Stimulated activated CD8-positive, alpha-beta memory T cell treated with anti-CD3 and anti-CD28 coated beads, Interleukin-7, amount 100 ng/mL, for 4 hours (primary cell): Measurements from ENCODE around the gene KCNQ1OT1.

Experiments used
- DNase-seq, 2 donors: peaks; one replicate each; pipeline ENCODE4 v3.0.0-alpha.2; 2020; ENCODE audit warnings: low read depth in 2 of 2

The KCNQ1OT1 gene

GRCh38 chr11:2719831-2720590, 20.2 kb upstream of the KCNQ1OT1 start:
- DNase-seq: no peak

DNA sequence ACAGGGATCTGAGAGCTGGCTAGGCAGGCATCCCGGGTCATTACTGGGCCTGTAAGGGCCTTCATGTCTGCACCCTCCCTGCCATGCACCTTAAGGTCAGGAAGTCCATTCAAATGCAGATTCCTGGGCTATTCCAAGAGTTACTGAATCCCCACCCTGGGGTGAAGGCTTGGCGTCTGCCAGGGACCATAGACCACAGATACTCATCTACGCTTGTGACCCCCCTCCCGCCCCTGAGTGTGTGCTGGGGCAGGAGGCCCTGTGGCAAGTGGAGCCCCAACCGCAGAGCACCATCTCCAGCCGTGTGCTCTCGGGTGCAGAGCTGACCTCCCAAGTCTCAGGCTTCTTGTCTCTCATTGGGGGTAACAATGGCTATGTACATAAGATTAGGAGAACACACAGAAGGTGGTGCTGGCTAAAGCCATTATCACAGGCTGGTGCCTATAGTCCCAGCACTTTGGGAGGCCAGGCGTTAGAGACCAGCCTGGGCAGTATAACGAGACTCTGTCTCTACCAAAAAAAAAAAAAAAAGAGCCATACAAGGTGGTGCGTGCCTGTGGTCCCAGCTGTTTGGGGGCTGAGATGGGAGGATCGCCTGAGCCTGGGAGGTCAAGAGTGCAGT, 19.1 kb upstream of the KCNQ1OT1 start:
- no peak for DNase-seq

DNA sequence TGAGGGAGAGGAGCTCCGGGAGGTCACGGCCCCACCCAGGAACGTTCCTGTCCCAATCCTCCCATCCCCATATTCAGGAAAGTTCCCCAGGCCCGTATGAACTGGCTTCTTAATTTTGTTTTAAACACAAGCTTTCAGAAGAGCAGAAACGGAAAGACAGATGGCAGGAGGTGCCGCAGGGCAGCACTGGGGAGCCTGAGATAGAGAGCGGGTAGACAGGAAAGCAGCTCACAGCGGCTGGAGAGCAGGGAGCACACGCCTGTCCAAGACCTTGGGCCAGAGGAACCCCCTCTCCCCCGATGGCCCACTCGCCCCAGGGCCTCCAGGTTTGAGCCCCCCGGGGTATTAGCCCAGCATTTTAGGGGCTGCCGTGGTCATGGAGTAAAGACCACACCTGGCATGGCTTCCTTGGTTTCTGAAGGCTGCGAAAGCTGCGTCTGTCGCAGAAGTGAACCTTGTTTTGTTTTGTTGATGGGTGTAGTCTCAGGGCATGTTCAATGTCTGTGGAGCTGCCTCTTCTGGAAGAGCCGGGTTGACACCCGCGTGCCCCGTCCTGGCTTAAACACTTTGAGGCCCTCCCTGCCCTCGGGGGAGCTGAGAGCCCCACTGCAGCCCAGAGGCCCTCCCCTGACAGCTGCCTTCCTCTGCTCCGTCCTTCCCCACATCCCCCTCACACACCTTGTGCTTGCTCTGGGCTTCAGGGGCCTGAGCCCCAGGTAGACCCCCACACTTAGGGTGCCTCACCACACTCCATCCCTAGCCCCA, 17.9 kb upstream of the KCNQ1OT1 start:
- no peak for DNase-seq

DNA sequence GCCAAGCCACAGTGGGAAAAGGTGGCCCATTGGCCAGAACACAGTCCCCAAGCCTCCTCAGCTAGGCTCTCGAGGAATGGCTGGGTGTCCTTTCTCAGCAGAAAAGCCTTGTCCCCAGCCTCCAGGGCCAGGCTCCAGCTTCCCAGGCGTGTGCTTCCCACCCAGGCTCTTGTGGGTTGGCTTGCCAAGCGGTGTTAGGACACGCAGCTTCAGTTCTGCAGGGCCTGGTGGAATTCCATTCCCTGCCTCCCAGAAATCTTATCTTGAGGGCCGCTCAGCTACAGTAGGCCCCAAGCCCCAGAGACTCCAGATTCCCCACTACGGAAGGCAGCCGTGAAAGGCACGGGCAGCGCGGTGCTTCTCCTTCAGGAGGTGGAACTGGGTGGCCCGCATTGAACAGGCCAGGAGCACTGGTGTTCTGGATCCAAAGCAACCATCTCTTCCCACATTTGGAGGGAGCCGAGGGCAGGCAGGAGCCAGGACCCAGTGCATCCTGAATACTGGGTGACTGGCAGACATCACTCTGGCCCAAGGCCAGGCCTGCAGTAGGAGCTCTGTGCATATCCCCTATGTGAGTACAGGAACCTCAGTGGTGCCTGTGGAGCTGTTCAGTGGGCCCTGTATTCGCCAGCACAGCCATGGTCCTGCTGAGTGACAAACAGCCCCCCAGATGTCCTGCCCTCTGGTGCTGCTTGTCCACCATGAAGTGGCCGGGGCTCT, 16.7 kb upstream of the KCNQ1OT1 start:
- no peak for DNase-seq

- DNase-seq: no peak
Observed at GRCh38 chr11:2715716-2716350, 16.0 kb upstream of the KCNQ1OT1 start.

DNA sequence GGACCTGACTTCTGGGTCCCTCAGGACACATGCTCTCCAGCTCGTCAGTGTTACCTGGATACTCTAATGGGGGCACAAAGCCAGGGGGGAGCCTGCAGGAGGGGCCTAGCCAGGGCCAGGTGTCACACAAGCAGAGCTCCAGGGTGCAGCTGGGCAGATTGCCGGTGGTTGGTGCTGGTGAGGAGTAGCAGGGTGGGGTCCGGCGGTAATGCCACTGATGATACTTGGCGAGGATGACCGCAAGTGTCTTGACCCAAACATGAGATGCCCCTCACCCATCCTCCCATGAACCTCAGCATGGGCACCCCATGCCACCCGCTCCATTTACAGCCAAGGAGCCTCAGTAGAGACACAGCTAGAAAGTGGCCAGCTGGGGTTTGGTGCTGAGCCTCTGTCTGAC, 15.1 kb upstream of the KCNQ1OT1 start:
- DNase-seq: no peak

DNA sequence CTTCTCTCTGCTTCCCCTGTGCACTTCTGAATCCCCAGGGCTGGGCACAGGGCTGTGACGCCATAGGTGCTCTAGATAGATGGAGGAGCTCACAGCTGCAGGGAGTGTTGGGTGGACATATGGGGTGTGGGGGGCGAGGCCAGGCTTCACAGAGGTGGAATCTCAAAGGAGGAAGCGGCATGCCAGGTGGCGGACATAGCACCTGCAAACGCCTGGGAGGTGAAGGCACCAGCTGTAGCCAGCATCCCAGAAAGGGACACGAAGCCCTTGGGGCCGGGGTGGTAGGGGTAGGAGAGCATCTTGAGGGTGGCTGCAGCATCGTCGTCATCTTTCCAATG, 14.6 kb upstream of the KCNQ1OT1 start:
- DNase-seq: no peak

DNA sequence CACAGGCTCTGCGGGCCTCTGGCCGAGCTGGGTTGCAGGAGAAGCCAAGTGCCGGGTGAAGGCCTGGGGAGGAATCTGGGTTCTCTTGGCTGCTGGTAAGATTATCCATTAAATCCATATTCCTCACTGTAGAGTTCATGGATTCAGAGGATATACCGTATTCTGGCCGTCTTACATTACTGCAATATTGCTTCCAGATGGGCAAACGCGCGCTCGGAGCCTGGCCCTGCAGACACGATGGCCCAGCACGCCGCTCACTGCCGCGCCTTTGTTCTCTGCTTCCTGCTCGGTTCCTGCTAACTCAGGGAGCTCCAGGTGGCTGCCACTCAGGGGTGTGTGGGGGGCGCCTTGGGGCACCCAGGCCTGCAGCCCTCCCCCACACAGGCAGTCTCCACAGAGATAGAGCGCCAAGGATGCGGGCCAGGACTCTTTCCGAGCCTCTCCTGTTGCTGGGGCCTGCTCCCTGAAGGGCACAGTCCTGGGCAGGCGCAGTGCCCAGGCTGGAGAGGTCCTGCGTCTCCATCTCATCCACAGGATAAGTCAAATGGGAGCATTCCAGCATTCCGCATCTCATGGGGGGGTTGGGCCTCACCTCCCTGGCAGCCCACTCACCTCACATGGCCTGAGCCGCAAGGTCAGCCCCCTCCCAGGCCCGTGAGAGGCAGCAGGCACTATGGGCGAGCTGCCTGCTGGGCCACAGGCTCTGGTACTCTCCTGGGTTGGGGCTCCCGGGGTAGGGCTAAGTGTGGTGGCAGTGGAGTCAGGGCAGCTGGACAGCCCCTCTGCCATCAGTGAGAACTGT, 14.1 kb upstream of the KCNQ1OT1 start:
- no peak for DNase-seq

- no peak for DNase-seq
Observed at GRCh38 chr11:2713094-2713493, 13.3 kb upstream of the KCNQ1OT1 start.

DNA sequence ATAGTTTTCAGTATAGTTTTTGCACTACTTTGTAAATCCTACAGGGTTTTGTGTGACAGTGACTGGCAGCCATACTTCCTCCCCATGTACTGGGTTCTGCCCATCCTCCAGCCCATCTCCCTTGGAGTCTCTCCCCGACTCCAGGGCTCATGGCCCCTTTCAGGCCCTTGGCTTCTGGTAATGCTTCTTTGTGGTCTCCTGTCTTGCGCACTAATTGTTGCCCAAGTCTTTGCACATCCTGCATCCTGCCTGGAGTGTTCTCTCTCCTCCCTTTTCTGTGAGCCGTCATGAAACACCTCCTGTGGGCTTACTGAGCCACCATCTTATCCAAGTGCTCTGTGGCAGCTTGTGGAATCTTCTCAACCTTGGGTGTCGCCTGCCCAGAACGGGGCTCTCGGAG, 11.4 kb upstream of the KCNQ1OT1 start:
- DNase-seq: no peak

DNA sequence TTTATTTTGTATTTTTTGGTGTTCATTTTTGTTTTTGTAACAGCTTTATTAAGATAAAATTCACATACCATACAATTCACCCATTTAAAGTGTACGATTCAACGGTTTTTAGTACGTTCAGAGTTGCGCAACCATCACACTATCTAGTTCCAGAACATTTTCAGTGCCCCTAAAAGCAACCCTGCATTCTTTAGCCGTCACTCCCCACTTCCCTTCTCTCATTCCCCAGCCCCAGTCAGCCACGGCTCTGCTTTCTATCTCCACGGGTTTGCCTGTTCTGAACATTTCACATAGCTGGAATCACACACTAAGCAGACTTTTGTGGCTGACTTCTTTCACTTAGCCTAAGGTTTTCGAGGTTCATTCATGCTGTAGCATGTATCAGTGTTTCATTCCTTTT, 9.6 kb upstream of the KCNQ1OT1 start:
- no peak for DNase-seq

DNA sequence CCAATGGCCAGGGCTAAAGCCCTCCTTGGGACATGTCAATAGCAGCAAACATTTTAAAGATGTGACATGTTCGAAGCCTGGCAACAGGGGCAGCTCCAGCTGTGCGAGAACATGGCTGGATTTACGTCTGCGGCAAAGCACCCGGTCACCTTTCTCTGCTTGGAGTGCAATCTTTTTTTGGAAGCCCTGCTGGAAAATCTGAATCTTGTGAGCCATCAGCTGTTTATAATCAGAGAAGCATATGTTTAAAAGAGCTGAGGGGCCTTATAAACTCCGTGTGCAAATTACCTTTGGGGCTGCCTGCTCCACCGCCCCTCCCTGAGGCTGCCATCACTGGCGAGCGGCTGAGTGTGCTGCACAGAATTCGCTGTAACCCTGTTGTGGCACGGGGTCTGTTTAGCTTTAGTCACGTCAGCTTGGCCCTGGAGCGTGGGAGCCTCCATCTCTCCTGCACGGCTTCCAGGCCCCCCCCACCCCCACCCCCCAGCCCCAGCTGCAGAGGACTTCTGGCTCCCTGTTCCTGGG, 9.0 kb upstream of the KCNQ1OT1 start:
- DNase-seq: no peak

- no peak for DNase-seq
Observed at GRCh38 chr11:2708151-2708581, 8.4 kb upstream of the KCNQ1OT1 start.

- no peak for DNase-seq
Observed at GRCh38 chr11:2707736-2708135, 7.9 kb upstream of the KCNQ1OT1 start.

- no peak for DNase-seq
Observed at GRCh38 chr11:2706321-2706720, 6.5 kb upstream of the KCNQ1OT1 start.

- DNase-seq: no peak
Observed at GRCh38 chr11:2704896-2705606, 5.3 kb upstream of the KCNQ1OT1 start.

DNA sequence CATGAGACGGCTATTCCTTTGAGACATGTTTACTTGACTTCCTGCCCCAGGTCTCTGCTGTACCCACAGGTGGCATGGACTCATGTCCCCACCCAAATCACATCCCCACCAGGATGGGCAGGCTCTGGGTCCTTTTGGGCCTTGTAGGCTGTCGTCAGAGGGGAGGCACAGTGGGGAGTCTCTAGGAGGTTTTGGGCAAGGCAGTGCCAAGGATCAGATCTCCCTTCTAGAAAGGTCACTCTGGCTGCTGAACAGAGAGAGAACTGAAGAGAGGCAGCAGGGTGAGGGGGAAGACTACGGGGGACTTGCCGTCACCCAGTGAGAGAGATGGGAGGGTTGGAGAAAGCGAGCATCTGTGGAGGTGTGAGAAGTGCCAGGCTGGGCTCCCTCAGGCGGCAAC, 4.6 kb upstream of the KCNQ1OT1 start:
- DNase-seq: no peak

DNA sequence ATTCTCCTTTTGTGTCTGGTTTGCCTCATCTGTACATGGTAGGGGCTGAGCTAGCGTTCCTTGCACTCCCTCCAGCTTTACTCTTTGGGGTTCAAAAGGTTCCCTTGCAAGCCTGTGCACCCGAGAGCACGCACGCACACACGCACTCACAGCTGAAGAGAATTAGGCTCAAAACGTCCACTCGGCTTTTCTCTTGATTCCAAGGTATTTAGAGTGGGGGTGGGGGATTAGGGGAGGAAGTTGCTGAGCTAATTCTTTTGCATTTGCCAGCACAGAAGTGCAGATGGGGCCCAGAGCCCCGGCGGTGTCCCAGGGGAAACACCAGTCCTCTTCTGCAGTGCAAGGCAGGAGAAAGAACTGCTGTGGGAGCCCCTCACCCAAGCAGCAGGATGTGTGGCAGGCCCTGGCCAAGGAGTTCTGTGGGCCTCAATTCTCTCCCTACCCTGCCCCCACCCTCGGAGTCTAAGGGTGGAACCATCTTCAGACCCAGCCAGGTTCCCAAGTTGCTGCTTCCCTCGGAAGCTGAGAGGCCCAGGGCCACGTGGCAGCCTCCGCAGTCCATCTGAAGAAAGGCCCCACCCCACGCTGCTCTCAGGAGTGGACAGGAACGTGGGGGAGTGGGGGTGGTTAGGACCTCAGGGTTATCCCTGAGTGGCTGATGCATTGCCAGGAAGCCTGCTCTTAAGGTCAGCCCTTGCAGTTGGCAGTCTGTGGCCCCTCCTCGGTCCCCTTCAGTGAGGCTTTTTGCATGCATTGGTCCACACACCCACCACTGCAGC, 3.8 kb upstream of the KCNQ1OT1 start:
- DNase-seq: no peak

GRCh38 chr11:2702771-2703362, 3.1 kb upstream of the KCNQ1OT1 start:
- no peak for DNase-seq
